HG02852 (cell line): Measurements from ENCODE around the gene HNRNPA0.

Experiments
- ATAC-seq: cut with Tn5 transposase; IDR thresholded peaks from one replicate; pipeline ENCODE4 v1.9.1; 2021; ENCODE audit warnings: mild to moderate bottlenecking, moderate library complexity; ENCODE audit not compliant: unreplicated experiment

Gene HNRNPA0

DNA sequence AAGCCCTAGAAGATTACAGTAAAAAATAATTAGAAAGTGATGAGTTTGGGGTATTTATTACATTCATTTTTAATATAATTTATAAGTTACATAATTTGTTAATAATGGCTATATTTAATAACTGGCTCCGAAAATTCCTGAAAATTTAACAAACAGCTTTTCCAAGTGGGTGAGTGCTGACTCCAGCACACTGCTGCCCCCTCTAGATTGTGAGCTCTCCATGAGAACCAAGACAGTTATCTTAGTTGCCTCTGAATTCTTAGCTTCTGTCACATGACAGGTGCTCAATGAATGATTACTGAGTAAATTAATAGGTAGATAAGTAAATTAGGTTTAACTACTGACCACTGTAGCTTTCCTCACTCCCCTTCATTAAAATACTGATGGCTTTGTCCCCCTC is 26.1 kb downstream of the HNRNPA0 start:
- no peak for ATAC-seq

- no peak for ATAC-seq
These were observed 26.5 kb downstream of the HNRNPA0 start for GRCh38 chr5:137727623-137728022.

DNA sequence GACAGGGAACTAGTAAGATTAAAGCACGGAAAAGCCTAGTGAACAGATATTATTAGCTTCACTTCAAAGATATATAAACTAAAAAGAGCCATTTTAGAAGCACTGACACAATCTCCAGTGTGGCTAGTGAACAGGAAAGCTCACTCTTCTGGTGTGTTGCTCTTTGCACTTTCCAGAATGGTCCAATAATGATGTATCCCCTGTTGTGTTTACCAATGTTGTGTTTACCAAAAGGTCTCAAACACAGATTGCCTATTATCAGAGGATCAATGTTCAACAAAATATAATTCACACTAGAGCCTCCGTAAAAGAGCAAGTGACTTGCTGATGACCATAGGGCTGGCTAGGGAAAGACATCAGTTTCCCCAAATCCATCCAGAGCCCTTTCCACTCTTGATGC is 29.9 kb downstream of the HNRNPA0 start:
- ATAC-seq: no peak

DNA sequence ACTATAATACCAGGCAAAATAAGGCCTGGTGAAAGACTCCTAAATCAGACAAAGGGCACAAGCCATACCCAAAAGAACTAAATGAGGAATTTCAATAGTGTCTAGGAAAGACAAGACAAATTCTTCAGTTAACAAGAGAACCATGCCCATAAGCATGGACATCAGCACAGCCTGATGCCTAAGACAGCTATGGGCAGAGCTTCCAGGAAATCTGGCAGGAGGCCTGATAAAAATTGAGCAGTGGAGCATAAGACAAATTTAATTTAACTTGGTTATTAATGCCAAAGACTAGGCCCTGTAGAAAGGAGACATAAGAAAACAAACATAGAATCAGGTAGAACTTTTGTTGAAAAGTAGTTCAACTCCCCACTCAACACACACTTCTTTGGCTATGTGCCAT is 35.6 kb downstream of the HNRNPA0 start:
- ATAC-seq: no peak

DNA sequence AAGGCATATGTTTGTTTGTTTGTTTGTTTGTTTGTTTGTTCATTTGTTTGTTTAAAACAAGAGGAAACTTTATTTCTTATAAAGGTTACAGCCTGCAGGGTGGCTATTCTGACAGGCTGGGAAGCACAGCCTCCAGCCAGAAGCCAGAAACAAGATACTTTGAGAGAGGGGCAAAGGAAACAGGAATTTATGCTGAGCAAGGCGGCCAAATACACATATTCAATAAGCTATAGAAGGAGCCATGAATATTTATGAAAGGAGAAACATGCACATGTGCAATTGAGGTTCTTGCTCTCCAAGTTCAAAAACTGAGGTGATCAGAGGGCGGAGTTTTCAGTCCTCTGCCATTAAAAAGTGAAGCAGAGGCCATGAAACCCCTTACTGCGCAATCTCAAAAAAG is 37.8 kb downstream of the HNRNPA0 start:
- no peak for ATAC-seq

DNA sequence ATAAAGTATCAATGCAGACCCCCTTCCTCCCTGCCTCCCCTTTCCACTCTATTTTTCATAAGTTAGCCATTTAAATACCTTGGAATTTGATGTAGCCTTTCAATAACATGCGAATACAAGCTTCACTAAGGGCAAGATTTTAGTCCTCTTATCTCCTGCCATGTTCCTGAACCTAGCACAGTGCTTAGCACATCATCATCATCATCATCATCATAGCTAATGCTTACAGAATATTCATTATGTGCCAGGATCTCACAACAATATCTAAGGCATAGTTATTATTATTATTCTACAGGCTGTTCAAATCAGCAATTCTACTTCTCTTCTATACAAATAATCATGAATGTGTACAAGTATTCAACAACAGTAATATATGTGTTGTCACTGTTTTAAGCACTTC is 38.7 kb downstream of the HNRNPA0 start:
- no peak for ATAC-seq

DNA sequence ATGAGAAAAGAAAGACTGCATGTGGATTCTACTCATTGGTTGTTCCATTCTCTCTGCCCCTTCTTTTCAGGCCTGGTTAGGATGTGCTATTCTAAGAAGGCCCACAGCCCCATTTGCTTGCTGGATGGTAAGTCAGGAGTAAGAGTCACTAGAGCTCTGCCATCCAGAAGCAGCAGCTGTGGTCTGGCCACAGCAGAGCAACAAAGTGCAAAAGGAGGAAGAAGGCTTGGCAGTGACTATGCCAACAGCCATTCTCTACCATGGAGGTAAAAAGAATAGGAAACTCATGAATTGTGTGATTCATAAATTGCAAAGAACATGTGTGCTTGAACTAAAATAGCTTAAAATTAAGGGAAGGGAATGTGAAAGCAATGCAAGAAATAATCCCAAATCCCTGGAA is 39.2 kb downstream of the HNRNPA0 start:
- ATAC-seq: no peak

DNA sequence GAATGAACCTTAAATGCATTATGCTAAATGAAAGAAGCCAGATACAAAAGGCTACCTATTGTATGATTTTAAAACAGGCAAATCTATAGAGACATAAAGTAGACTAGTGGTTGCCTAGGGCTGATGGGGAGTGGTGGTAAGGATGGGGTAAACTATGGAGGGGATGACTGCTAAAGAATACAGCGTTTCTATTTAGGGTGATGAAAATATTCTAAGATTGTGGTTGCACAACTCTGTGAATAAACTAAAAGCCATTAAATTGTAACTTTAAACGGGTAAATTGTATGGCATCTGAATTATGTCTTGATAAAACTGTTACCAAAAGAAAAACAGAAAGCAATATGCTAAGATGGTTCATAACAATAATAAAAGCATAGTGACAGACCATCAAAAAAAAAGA is 39.7 kb downstream of the HNRNPA0 start:
- ATAC-seq: no peak

DNA sequence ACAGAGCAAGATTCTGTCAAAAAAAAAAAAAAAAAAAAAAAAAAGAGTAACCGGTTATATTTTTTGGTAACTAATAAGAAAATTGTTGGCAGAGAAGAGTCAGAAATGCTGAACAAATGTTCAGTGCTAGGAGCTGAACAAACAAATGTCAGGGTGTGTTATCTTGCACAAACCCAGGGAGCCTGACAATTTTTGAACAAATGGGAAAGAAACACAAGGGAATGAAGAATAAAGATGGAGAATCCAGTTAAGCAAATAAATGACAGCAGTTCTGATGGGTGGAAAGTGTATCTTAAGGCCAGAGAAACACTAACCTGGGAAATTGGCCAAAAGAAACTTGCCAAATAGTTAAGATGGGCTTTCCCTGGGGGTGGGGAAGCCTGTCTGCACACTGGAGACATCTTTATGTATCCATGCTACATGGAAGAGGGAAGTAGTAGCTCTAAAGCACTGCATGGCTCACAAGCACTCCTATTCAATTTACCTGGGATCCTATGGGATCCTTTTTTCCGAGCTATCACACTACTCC is 42.0 kb downstream of the HNRNPA0 start:
- ATAC-seq: no peak

GRCh38 chr5:137710086-137710485 is 44.1 kb downstream of the HNRNPA0 start:
- ATAC-seq: no peak

DNA sequence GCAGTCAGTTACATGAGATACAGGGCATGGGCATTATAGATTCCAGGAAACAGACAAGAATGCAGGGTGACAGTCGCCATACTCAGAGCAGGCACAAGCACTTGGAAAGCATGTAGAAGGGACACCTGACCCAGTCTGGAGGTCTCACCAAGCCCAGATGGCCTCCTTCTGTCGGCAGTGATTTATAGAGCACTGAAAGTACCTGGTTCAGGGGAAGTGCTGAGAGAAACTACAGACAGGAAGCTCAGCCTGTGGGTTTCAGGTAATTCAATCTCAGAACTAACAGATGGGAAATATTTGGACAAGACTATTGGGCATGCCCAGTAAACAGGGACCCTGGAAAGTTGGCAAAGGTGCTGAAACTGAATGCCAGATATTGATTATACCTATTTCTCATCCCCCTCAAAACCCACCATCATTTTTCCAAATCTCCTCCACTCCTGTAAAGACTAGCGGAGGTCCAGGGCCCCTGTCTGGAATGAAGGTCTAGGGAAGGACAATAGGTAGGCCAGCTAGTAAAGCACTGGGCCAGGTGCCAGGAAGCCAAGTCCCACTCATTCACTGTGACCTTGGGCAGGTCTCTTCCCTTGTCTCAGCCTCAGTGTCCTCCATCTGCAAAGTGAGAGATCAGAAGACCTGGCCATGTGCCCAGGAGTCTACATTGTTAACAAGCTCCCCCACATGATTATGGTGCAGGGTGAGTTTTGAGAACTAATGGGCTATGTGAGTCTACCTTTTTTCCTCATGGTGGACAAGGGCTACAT is 45.2 kb downstream of the HNRNPA0 start:
- no peak for ATAC-seq

GRCh38 chr5:137708062-137708461 is 46.1 kb downstream of the HNRNPA0 start:
- ATAC-seq: no peak

DNA sequence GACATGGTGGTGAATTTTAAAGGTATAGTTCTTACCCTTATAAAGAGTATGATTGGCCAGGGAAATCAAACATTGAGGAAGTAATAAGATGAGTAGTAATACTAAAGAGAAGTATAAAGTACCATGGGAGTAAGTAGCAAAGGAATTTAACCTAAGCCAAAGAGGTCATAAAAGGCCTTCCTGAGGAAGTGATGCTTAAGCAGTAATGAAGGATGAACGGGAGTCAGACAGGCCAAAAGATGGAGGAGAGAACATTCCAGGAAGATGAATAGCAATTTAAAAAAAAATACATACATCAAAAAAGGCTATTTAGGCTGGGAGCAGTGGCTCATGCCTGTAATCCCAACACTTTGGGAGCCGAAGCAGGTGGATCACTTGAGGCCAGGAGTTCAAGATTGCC is 47.3 kb downstream of the HNRNPA0 start:
- ATAC-seq: no peak

- ATAC-seq: no peak
These were observed 49.1 kb downstream of the HNRNPA0 start for GRCh38 chr5:137705106-137705505.

- no peak for ATAC-seq
These were observed 50.6 kb downstream of the HNRNPA0 start for GRCh38 chr5:137703565-137703964.

- no peak for ATAC-seq
These were observed 53.9 kb downstream of the HNRNPA0 start for GRCh38 chr5:137700282-137700680.

GRCh38 chr5:137699336-137700281 is 54.6 kb downstream of the HNRNPA0 start:
- ATAC-seq: no peak

- ATAC-seq: no peak
These were observed 57.7 kb downstream of the HNRNPA0 start for GRCh38 chr5:137696481-137696880.

- ATAC-seq: no peak
These were observed 58.3 kb downstream of the HNRNPA0 start for GRCh38 chr5:137695651-137696428.
